Activated T-helper 9 cell treated with anti-CD3 and anti-CD28 coated beads, Interleukin-2, amount 50 U/mL, for 16 hours (primary cell): Measurements from ENCODE around the gene SYT14.
"Not testable (repeated sequence)": the region's sequence is repeated elsewhere in the genome, so short reads cannot be mapped to it uniquely, and the experiment has no call there.

ENCODE experiments used
- DNase-seq: peaks from one replicate; pipeline ENCODE4 v3.0.0-alpha.2; 2020; ENCODE audit warnings: low read depth

The SYT14 gene

DNA sequence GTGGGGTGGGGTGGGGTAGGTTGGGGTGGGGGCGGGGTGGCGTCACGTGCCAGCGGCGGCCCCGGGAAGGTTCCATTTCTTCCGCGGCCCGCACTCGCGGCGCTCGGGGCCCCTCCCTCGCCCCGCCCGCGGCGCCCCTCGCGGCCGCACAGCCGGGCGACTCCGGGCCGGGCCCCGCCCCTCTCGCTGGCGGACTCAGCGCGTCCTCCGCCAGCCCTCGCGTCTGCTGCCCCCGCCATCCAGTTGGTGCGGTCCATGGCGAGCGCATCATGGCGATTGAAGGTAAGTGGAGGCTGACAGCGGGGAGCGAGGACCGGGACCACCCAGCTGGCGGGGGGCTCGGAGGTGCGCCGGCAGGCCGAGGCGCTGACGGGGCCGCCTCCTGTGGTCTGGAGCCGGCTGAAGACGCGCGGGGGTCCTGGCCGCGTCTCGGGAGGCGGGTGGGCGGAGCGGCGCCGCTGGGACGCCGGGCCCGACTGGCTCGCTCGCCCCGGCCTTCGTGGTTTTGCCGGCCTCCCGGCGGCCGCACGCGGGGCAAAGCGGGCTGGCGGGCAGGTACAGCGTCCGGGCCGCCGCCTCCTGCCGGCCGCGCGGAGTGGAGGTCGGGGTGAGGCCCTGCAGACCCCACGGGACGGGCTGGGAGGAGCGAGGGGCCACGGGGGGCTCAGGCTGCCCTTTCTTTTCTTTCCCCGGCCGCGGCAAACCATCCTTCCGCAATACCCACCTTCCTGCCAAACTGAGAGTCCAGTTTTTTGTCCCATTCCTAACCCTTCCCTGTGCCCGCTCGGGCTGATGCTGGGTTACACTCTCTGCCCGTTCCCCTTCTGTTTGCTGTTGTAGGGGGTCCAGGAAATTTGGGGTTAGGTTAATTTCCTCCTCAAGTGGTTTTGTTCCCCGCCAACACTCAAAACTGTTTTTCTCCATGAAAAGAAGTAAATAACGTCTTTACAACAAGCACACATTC, at the start of gene SYT14:
SYT14 (plus strand) TSS at position 222 of the 964 bp plus-strand sequence; CDS start at position 270, 48 bp downstream.
- DNase-seq, result no peak

DNA sequence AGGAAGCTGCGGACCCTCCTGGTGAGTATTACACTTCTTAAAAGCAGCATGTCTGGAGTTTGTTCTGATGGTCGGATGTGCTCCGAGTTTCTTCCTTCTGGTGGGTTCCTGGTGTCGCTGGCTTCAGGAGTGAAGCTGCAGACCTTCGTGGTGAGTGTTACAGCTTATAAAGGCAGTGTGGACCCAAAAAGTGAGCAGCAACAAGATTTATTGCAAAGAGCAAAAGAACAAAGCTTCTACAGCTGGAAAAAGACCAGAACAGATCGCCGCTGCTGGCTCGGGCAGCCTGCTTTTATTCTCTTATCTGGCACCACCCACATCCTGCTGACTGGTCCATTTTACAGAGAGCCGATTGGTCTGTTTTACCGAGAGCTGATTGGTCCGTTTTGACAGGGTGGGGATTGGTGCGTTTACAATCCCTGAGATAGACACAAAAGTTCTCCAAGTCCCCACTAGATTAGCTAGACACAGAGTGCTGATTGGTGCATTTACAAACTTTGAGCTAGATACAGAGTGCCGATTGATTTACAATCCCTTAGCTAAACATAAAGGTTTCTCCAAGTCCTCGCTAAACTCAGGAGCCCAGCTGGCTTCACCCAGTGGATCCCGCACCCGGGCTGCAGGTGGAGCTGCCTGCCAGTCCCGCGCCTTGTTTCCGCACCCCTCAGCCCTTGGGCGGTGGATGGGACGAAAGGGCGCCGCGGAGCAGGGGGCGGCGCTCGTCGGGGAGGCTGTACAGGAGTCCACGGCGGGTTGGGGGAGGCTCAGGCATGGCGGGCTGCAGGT, 49.5 kb upstream of the SYT14 start:
- DNase-seq, result not testable (repeated sequence)

DNA sequence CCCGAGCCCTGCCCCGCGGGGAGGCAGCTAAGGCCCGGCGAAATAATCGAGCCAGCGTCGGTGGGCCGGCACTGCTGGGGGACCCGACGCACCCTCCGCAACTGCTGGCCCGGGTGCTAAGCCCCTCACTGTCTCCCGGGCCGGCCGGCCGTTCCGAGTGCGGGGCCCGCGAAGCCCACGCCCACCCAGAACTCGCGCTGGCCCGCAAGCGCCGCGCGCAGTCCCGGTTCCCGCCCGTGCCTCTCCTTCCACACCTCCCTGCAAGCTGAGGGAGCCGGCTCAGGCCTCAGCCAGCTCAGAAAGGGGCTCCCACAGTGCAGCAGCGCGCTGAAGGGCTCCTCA, 49.0 kb upstream of the SYT14 start:
- DNase-seq, result no peak

DNA sequence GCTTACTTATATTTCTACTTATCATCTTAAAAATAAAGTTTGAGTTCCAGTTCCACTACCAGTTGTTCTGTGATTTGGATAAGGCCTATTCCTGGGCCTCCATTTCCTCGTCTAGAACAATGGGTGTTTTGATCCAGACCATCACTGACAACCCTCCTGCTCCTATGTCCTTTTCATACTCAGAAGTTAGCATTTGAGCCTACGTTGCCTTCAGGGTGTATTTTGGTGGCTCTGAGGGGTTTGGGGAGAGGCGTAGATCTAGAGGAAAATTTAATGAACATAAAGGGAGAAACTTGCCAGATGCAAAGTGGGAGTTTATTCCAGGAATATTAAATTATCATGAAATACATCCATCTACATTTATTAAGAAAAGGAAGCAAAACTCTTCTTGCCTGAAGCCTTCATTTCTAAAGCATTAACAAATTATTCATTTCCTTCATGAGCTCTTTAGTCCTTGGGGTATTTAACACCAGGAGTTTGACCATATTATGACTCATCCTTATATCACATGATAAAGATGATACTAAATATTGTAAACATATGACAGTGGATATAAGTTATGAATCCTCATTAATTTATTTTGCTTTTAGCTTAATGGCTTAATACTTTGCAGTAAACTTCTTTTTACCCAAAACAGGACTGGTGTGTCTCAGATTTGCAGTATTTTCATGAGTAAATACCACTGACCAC, 47.2 kb upstream of the SYT14 start:
- no peak for DNase-seq

DNA sequence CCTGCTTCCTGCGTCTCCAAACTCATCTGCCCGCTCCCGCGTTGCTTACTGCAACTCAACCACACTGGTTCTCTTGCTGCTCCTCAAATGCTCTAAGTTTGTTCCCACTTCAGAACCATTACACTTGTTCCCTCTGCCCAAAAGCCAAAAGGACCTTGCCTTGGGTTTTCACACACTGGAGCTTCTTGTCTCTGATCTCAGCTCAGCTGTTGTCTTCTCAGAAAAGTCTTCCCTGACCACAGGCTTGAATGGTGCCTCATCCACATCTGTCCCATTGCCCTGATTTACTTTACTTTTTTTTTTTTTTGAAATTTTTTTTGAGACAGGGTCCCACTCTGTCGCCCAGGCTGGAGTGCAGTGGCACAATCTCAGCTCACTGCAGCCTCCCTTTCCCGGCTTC, 44.3 kb upstream of the SYT14 start:
- no peak for DNase-seq

DNA sequence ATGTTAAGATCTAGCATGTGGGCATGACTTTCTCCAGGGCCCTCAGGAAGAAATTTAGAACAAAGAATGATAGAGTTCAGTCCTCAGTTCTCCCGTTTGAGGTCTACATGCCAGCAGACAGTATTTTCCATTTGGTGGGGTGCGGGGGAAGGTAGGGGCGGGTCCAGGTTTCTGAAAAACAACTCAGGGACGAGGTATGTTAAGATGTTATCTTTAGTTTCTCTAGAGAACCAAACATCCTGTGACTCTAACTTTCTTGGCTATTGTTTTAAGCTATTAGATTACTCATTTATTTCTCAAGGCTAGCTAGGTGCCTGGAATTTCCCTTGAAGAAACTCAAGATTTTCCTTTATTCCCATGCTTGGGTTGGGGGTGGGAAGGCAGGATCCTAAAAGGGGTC, 42.3 kb upstream of the SYT14 start:
- DNase-seq, result no peak

DNA sequence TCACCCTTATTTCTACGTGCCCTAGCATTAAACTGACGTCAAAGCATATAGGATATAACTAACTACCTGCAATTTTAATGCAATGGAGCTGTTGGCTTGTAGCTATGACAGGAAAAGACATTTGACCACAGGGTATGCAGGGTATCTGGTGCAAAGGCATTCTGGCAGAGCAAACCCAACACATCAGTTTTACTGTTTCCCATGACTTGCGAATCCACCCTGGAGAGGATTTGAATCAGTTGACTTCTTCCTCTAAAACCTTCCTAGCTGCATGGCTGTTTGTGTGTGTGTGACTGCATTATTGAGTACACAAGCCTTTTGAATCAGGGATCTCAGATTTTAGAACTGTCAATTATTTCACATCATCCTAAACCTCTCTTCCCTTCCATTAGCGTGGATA, 41.7 kb upstream of the SYT14 start:
- DNase-seq, result no peak

DNA sequence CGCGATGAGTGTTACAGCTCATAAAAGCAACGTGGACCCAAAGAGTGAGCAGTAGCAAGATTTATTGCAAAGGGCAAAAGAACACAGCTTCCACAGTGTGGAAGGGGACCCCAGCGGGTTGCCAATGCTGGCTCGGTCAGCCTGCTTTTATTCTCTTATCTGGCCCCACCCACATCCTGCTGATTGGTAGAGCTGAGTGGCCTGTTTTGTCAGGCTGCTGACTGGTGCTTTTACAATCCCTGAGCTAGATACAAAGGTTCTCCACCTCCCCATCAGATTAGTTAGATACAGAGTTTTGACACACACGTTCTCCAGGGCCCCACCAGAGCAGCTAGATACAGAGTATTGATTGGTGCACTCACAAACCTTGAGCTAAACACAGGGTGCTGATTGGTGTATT, 39.7 kb upstream of the SYT14 start:
- DNase-seq, result not testable (repeated sequence)

DNA sequence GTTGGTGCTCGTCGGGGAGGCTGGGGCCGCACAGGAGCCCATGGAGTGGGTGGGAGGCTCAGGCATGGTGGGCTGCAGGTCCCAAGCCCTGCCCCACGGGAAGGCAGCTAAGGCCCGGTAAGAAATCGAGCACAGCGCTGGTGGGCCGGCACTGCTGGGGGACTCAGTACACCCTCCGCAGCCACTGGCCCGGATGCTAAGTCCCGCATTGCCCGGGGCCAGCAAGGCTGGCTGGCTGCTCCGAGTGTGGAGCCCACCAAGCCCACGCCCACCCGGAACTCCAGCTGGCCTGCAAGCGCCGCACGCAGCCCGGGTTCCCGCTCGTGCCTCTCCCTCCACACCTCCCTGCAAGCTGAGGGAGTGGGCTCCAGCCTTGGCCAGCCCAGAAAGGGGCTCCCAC, 39.2 kb upstream of the SYT14 start:
- not testable (repeated sequence) for DNase-seq

DNA sequence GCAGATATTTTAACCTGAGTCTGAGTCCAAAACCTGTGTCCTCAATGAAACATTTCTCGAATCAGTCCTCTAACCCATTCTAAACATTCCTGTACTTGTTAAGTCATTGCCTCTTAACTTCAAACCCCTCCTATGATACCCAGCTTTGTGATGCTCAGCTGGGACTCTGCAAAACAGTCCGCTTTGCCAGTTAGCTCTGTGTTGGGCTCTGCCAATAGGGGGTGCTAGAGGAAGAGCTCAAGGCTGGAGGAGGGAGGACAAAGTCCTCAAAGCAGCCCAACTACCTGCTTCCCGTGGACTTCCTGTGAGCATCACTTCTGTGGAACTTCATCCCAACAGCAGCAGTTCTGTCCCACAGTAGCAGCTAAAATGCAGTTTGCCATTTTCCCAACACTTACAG, 38.1 kb upstream of the SYT14 start:
- no peak for DNase-seq

DNA sequence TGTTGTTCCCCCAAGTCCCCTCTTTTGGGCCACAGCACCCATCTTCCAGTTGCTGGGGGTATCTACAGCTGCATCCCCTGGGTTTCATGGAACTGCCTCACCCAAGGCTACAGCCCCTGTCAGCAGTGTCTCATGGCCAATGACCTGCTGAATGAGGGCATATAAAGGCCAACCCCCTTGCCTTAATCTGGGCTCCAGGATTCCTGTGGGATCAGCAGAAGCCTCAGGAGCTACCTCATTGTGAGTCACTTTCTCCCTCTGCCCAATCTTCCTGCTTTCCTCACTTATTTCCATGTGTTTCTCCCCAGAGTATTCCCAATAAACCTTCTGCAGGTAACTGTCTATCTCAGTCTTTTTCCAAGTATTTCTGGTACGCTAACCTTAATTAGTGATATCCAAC, 37.3 kb upstream of the SYT14 start:
- no peak for DNase-seq

DNA sequence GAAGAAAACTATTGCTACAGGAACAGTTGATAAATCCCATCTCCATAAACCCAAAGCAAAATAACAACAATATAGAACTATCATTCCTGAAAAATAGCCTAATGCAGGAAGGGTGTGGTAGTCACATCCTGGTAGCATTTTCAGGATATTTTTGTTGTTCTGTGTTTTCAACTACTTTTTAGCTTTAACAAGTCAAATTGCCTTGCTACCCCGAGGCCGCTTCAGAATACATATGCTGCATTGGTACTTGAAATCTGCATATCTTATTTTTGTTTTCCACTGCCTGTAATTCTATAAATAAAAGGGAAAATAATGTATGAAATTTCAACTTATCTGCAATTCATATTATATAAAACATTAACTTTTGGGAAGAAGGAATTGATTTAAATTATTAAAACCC, 36.8 kb upstream of the SYT14 start:
- no peak for DNase-seq

DNA sequence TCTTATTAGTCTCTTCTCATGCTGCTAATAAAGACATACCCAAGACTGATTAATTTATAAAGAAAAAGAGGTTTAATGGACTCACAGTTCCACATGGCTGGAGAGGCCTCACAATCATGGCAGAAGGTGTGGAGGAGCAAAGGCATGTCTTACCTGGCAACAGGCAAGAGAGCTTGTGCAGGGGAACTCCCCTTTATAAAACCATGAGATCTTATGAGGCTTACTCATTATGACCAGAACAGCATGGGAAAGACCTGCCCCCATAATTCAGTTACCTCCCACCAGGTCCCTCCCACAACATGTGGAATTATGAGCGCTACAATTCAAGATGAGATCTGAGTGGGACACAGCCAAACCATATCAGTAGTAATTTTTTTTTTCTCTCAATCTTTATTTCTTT, 33.2 kb upstream of the SYT14 start:
- DNase-seq, result not testable (repeated sequence)

DNA sequence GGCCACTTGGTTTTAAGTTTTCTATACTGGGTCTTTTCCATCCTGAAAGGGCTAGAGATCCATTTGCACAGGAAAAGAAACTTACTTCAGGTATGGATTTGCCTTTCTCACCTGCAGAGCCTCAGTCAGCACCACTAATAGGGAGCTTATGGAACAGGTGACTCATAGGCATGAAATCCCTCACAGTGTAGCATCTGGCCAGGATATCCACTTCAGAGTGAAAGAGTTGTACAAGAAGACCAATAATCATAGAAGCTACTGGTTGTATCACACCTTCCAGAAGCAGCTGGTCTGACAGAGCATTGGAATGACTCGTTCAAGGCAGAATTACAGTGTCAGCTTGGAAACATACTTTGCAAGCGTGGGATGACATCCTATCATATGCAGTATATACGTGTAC, 26.3 kb upstream of the SYT14 start:
- no peak for DNase-seq

DNA sequence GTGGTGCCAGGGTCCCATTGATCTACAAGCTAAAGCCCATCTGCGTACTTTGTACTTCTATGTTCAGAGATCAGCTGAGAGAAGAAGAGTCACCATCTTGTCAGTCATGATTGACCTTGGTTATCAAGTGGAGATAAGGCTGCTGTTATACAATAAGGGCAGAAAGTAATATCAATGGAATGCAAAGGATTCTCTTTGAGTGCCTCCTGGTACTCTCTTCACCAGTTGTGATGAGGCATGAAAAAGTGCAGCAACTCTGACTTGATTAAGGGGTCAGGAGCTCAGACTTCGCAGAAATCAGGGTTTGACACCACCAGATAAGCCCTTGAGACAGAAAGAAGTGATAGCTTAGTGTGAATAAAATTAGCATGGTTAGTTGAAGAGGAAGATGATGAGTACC, 25.7 kb upstream of the SYT14 start:
- no peak for DNase-seq

DNA sequence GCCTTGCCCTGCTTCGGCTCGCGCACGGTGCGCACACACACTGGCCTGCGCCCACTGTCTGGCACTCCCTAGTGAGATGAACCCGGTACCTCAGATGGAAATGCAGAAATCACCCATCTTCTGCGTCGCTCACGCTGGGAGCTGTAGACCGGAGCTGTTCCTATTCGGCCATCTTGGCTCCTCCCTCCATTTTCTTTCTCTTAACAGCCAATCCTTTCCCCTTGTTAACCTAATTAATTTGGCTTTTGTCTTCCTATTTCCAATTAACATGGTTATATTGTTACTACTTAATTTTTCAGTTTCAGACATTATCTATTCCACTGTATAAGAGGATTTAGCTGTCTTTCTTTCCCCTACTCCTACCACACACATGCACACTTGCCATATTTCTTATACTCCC, 18.4 kb upstream of the SYT14 start:
- not testable (repeated sequence) for DNase-seq

DNA sequence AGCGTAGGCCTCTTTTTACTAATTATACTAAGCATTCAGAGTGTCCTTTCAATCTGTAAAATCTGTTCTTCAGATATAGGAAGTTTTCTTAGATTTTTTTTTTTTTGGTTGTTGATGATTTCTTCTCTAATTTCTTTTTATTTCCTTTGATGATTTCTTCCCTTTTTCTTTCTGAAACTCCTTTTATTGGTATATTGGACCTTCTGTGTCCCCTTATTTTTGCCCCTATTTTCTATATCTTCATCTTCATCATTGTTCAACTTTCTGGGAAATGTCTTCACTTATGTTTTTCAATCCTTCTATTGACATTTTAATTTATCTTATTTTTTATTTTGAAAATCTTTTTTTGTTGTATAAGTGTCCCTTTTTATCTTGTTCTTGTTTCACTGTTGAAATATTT, 17.2 kb upstream of the SYT14 start:
- DNase-seq, result no peak

DNA sequence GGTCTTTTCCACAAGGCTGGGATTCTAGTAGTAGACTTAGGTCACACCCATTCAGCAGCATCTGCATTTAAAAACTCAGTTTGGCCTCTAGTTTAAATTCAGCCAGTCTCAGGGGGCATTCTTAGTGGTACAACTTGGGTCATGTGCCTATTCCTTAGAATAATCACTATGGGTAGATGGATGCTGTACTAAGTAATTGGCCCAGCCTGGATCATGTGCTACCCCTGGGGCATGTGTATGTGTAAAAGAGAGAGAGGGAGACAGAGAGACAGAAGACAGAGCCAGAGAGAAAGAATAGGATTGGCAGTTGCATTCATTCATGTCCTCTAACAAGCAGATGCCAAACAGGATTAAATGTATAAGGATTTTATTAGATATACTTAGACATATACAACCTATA, 13.6 kb upstream of the SYT14 start:
- DNase-seq, result no peak

DNA sequence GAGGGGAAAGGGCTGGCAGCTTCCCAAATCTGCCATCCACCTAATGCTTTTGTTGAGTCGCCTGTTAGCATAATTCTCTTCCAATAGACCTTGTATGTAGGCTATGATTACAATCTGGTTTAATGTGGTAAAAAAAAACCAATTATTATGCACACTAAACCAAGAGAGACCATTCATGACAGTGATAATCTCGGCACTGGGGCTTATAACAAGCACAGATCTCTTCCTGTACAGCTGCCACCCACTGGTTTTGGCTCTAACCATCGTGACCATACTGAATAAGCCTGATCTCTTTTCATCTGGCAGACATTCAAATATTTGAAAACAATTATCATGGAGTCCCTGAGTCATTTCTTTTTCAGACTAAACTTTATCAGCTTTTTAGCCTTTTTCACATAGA, 12.0 kb upstream of the SYT14 start:
- no peak for DNase-seq

DNA sequence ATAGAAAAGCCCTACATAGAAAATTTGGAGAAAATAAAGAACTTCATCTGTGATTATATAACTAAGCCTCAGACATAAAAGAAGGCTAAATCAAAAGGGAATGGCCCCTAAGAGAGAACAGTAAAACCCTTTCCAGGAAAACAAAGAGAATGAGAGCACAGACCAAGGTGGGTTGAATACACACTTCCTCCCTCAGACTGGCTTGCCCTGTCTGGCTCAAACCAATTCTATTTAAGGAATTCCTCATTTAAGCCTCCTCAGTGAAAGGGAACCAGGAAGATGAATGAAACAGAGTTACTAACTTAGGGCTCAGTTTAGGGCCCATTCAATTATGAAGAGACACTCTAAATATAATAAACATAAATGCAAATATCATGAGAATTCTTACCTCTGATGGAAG, 10.6 kb upstream of the SYT14 start:
- DNase-seq, result no peak

DNA sequence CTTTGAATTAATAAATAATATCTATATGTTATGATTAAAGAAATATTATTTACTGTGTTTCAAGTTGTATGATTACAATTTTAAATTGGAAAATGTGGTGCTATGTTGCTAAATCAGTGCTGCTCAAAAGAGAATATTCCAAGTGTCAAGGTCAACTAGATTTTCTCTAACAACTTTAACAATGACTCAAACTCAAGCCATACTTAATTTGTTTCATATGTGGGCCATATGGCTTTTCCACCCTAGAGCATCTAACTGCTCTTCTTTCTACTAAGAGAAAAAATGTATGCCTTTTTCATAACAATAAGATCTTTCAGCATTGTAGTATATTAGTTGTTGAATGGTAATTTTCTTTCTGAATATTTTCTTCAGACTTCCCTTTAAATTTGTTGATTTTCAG, 8.3 kb upstream of the SYT14 start:
- no peak for DNase-seq

DNA sequence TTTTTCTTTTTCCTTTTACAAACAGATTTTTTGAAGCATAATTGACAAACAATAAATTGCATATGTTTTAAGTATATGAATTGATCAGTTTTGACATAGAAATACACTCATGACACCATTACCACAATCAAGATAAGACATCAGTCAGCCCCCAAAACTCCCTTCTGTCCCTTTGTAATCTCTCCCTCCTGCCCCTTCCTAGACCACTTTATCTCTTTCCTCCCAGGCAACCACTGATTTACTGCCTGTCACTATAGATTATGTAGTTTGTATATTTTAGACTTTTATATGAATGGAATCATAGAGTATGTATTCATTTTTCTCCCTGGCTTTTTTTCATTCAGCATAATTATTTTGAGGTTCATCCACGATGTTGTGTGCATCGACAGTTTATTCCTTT, 6.9 kb upstream of the SYT14 start:
- DNase-seq, result no peak

DNA sequence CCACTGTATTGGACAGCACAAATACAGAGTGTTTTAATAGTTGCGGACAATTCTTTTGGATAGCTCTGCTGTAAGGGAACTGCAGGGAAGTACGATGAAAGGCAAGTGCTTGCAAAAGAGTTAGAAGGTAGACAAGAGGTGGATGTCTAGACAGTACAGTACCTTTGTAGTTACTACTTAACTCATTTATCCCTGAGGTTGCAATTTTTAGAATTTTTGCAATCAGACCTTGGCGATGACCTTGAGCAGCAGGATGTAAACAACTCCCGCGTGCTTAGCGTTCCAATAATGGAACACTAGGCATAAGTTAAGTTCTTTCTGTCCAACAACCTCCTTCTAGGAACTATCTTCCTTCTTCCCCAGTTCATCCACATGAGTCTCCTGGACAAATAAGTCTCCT, 1.9 kb upstream of the SYT14 start:
- DNase-seq, result no peak
